Suprapubic skin (tissue), 4 donors: Measurements from ENCODE around the gene ZDHHC24.

Experiments used
- POLR2A ChIP-seq, 2 donors: fragments of 450-650 bp; IDR thresholded peaks; one replicate each; pipeline ENCODE4 v1.6.1; 2017; ENCODE audit warnings: antibody characterized with exemption in 2 of 2, mild to moderate bottlenecking in 2 of 2, moderate library complexity in 2 of 2
- POLR2AphosphoS5 ChIP-seq, 3 donors: sonication (generic); formaldehyde crosslinking; IDR thresholded peaks; one replicate each; pipeline ENCODE4 v1.6.1; 2017; ENCODE audit warnings: antibody characterized with exemption in 3 of 3

- TF ChIP-seq POLR2A (IDR thresholded peaks at IDR 0.05) = no peak
- TF ChIP-seq POLR2AphosphoS5 (IDR thresholded peaks at IDR 0.05) = no peak
These were observed 12.0 kb upstream of the ZDHHC24 start for GRCh38 chr11:66557733-66558326.
